DMS 273 (cell line): Measurements from ENCODE around the gene RAB14.

Source experiments
- DNase-seq: peaks from one replicate; lab custom pipeline; 2025; ENCODE audit not compliant: unreplicated experiment; lab: John Stamatoyannopoulos, UW

The RAB14 gene

GRCh38 chr9:121220996-121221663 lies 19.5 kb upstream of the RAB14 start:
- no peak for DNase-seq

DNA sequence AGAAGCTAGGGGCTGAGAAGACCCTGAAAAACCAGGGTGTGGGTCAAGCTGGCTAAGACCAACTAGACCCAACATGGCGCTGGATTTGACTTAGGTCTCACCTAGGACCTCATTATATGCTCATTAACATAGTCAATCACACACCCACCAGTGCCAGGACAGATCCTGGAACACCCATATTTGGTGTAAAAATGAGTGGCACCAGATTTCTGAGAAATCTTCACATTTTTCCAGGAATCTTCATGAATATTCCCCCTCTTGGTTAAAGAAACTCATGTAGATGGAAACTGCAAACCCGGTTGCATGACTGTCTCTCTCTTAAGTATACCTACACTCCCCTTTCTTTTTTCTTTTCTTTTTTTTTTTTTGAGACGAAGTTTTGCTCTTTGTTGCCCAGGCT lies 17.9 kb upstream of the RAB14 start:
- DNase-seq: no peak

GRCh38 chr9:121218357-121219027 lies 16.8 kb upstream of the RAB14 start:
- DNase-seq: no peak

DNA sequence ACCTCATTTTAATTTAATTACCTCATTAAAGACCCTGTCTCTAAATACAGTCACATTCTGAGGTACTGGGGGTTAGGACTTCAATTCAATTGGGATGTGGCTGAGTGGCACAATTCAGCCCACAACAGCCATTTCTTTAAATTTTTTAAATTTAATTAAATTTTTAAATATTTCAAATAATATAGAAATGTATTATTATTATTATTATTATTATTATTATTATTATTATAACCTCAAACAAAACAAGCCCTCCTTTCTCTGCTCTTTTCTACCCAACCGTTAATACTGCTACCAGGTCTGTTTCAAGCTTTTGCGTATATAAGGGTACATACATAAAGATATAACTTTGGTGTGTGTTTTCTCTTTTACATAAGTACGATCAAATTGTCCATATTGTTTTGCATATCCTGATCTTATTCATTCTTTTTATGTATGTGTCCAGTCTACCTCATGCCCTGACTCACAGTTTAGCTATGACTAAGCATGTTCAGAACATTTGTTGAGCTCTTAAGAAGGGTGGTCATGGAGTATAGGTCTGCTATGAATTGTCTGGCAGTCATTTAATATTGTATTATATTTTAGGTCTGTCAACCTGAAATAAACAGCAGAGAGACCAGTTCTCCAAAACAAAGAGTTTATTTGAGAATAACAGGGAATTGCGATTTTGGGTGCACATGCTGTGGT lies 16.1 kb upstream of the RAB14 start:
- DNase-seq: no peak

DNA sequence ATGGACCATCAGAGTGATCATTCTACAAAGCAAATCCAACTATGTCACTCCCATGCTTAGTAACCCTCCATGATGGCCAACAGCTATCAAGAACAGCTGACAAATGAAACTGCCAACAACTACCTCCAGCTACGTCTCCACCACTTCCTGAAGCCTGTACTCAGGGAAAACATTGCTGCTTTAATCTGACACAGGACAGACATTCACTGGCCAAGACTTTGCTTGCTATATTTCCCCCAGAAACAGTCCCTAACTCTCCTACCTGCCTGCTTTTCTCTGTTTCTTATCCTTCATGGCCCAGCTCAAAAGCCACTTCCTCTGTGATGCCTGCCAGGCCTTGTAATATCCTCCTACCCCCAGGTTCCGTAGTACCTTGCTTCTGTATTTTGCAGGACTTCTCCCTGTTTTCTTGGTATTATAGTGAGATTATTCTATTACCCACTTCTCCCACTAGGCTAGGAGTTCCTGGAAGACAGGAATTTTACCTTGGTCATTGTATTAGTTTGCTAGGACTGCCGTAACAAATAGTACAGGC lies 14.7 kb upstream of the RAB14 start:
- no peak for DNase-seq

- no peak for DNase-seq
Observed at GRCh38 chr9:121214005-121214404, 12.3 kb upstream of the RAB14 start.

DNA sequence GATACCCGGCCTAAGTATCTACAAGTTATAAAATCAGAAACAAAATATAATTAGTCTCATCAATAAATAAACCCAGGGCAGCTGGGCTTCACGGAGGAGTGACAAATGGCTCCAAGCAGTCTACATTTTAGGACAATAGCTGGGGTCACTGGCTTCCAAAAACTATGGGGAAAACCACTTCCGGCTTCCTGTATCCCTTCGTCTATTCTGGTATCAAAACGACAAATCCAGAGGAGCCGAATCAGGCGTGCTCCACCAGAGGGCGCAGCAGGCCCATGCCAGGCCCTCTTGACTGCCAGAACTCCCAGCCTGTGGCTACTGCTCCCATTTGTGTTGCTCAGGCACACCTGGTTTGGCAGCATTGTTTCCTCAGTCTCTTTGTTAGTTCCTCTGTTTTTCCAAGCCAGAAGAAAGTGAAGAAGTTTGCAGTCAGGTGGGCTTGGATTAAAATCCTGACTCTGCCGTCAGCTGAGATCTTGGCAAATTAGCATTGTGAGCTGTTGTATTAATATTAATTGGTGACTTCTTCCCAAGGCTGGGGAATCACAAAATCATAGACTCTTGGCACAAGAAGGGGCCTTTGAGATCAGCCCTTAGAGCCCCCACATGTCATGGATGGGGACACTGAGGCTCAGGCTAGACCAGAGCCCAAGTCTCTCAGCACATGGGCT lies 11.6 kb upstream of the RAB14 start:
- peak; percentile 91 for DNase-seq

DNA sequence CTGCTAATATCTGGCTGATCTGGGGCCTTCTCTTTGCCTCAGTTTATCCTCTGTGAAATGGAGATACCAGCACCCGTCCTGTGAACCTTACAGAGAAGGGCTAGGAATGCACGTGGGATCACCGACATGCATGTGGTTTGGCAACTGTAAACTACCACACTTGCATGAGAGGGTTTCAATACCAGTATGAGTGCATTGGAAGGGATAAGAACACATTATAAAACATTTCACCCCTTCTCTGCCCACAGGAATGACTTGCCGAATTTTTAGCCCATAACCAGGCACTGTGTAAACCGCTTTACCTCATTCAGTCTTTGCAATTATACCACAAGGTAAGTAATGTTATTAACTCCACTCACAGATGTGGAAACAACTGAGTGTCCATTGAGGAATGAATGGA lies 8.9 kb upstream of the RAB14 start:
- DNase-seq: no peak

- no peak for DNase-seq
Observed at GRCh38 chr9:121207371-121207940, 5.8 kb upstream of the RAB14 start.

- no peak for DNase-seq
Observed at GRCh38 chr9:121206516-121207370, 5.1 kb upstream of the RAB14 start.

- DNase-seq: no peak
Observed at GRCh38 chr9:121204611-121205010, 2.9 kb upstream of the RAB14 start.

- no peak for DNase-seq
Observed at GRCh38 chr9:121204121-121204520, 2.5 kb upstream of the RAB14 start.

DNA sequence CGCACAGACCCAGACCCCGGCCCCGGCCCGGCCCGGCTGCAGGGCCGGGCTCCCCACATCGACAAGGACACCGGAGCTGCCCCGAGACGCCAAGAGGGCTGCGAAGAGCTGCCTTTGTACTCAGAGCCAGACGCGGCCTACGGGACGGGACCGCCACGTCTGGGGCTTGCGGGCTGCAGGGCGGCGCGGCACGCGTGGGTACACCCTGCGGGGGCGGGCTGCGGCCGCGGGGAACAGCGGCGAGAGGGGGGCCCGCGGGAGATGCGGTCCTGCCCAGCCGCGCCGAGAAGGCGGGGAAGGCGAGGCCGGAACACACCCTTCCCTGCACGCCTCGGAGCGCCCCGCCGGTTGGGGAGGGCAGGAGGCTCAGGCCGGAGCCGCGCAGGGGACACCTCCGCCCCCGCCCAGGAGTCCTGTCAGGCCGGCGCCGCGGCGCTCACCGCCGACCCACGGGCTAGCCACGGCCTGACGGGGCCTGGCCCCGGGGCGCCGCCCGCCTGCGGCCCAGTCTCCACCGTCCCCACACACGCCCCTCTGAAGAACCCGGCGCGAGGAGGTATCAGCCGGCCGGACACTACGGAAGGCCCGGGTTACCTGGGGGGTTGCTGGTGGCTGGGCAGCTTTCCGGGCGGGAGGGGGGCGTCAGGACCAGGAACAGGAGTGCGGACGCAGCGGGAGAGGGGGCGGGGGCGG lies 478 bp downstream of the RAB14 start:
- peak; percentile 69 for DNase-seq

- DNase-seq: peak; percentile 22
Observed at GRCh38 chr9:121200356-121200755, 1.3 kb downstream of the RAB14 start.

DNA sequence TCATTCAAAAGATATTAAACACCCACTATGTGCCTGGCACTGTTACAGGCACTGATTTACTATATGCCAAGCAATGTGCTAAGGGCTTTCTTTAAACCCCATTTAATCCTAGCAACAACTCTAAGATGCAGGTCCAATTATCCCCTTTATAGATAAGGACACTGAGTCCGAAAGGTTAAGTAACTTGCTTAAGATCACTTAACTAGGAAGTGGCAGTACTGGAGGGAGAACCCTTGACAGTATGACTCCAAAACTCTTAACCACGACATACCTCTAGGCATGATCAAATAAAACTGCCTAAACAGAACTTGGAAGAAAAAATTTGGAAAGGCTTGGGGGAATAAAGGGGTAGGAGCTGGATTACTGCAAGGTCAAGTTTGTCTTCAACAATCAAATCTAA lies 1.7 kb downstream of the RAB14 start:
- no peak for DNase-seq

DNA sequence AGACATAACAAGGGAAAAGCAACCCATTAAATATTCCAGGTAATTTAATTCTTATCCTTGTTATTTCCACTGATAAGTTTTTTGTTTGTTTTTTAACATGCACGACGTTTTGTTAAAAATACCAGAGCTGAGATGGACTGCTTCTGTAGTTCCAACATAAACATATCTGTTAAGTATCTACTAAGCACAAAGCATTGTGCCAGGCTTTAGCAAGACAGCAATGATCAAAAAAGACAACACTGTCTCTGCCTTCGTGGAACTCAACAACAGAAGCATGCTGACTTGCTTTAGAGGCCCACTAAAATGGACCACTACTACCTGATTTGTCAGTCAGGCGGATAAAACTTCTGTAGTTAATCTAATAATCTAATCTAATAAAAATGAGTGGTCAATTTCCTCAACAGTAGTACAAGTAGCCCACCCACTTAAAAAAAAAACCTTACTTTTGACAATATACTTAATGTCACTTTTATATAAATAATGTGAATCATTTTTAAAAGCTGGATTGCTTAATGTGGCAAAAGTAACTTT lies 3.1 kb downstream of the RAB14 start:
- DNase-seq: no peak

DNA sequence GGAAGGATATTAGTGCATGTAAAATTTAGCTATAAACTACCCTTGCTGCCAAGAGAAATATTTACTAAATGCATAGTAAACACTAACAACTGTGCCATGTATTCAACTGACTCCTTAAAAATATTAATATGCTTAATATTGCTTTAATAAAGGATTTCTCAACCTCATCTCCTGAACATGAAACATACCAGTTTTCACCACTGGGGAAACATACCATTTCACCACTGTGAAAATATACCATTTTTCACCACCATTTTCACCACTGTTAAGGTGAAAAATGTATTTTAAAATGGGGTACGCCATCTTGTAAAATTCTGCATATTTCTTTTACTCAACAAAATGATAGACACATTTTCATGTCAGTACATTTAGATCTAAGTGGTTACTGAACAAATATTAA lies 4.5 kb downstream of the RAB14 start:
- DNase-seq: no peak

DNA sequence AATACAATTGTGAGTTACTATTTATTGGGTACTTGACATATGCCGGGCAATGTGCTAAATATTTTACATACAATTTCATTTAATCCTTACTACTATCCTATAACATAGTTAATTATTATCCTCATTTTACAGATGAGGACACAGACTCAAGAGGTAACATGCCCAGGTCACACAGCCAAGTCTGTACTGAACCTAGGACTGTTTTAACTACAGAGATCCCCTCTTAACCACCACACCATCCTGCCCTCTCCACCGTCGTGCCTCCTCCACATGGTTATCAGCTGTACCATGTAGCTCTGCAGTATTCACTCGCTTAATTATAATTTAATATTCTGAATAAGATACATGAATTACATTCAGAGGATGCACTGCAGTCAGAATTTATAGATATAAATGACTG lies 5.3 kb downstream of the RAB14 start:
- no peak for DNase-seq

DNA sequence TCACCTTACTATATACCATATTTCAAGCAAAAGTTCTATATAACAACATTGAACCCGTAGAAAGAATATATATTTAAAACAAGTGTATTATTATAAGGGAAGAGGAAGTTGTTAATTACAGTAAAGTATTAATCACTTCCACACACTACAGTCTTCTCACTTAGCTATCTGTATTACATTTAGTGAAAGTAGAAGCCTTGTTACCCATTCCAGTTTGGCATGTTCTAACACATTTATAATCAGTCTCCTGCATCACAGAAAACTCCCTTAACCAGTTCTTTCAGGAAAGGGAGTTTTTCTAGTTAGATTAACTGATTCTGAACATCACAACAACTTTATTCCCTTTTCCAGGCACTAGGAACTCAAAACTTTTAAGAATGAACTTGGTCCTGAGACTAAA lies 6.9 kb downstream of the RAB14 start:
- no peak for DNase-seq
